ENCODE data around the gene TACSTD2. TPM values are rescaled to one million over a fixed set of nuclear protein-coding genes. Genes with fewer than 3 reads are reported as not detected.

Gene TACSTD2
- total and polyA plus RNA-seq, 2 of the 13 experiments (the other 11 are each of a cell fraction or from before 2014, with no cell fraction given), result not detected

GRCh38 chr1:58581641-58582040, 4.6 kb upstream of the TACSTD2 start (continued):
- TF ChIP-seq KDM2A (CRISPR knock-in tag; IDR thresholded peaks at IDR 0.05; ENCODE audit: borderline replicate concordance, low read depth), result no peak

- ChIA-PET POLR2A (no interaction called here), CTCF (ENCODE audit: low intra/inter-chr PET ratio, low total read pairs) (no interaction called here)
- 0% methylated on average over 1 of the region's 1 CpG for WGBS (ENCODE audit: low lambda C conversion rate)
- peaks cover 16% of the 10 kb centered on the region for H3K4me1 ChIP-seq (ENCODE audit: insufficient read depth, low read length)
- no peak for FAIRE-seq
- ATAC-seq, result no peak
- no peak overlapping the region for H3K27ac ChIP-seq (ENCODE audit: extremely low read length, insufficient read depth, low read length)
- H3K4me3 ChIP-seq (replicated peaks in 1 of 3; ENCODE audit: insufficient read depth in 1 of 3, low read depth in 2 of 3, low read length in 3 of 3), result no peak overlapping the region
- no peak overlapping the region for H2AFZ ChIP-seq (ENCODE audit: low read length)
- no TSS peak for BruUV-seq (replicated peaks)
- H3K9me3 ChIP-seq (ENCODE audit: low read length), result no peaks in the 10 kb centered on the region
- peaks cover 0 to 3% of the 10 kb centered on the region in 2 experiments; a peak in 2 of 5 replicates for H3K27me3 ChIP-seq (ENCODE audit: control insufficient read depth in 1 of 2, insufficient read depth in 2 of 2, low read length in 2 of 2)
- no peak overlapping the region for H3K9ac ChIP-seq (ENCODE audit: insufficient read depth, low read depth, low read length)
- in situ Hi-C loops (cut with HindIII; ENCODE audit: extremely low pct_ligation_motif_present, low pct_unique_long_range_greater_than_20kb) (no loop called here), intact Hi-C loops (cut with micrococcal nuclease; ENCODE audit: unreplicated experiment) (no loop called here)
- H4K20me1 ChIP-seq (ENCODE audit: insufficient read depth, low read length), result no peaks in the 10 kb centered on the region
- H3K4me2 ChIP-seq (ENCODE audit: low read depth, low read length), result no peak overlapping the region
- DNase-seq (ENCODE audit: low spot score), result no peak
- H3K36me3 ChIP-seq (replicated peaks in 1 of 2; ENCODE audit: control insufficient read depth in 1 of 2, insufficient read depth in 2 of 2, low read length in 2 of 2), result no peaks in the 10 kb centered on the region
- TF ChIP-seq SMAD3 (CRISPR knock-in tag; IDR thresholded peaks at IDR 0.05) (no peak), ZSCAN31 (CRISPR knock-in tag; IDR thresholded peaks at IDR 0.05; ENCODE audit: low read depth) (no peak), ZNF264 (CRISPR knock-in tag; IDR thresholded peaks at IDR 0.05) (no peak), ATAD3A (CRISPR knock-in tag; IDR thresholded peaks at IDR 0.05) (no peak), REST (IDR thresholded peaks at IDR 0.05; ENCODE audit: borderline replicate concordance in 1 of 2, low read depth in 1 of 2, low read length in 2 of 2) (no peak), AHDC1 (CRISPR knock-in tag; IDR thresholded peaks at IDR 0.05; ENCODE audit: borderline replicate concordance) (no peak)
- H3K79me2 ChIP-seq (ENCODE audit: insufficient read depth, low read length), result no peaks in the 10 kb centered on the region
Measured at GRCh38 chr1:58580186-58580585, 3.1 kb upstream of the TACSTD2 start.

Measured in HepG2 (cell line).